Neural cell (in vitro differentiated cells): Measurements from ENCODE around the gene ARID1A. TPM values are rescaled to one million over a fixed set of nuclear protein-coding genes. Genes with fewer than 3 reads are reported as not detected.

Experiments
- H2AFZ ChIP-seq: fragments of 200-600, 300-800 bp; sonication (generic), shearing (Covaris generic); 2 replicates; pipeline ENCODE4 v1.6.0; 2014; ENCODE audit warnings: low read depth, mild to moderate bottlenecking, antibody characterized with exemption, low read length, moderate library complexity
- H3F3A ChIP-seq: fragments of 200-600 bp; shearing (Covaris generic); 2 replicates; pipeline ENCODE4 v1.6.1; 2016; ENCODE audit warnings: mild to moderate bottlenecking, moderate library complexity, mixed read lengths, antibody characterized with exemption, low read length; ENCODE audit not compliant: insufficient read depth, poor library complexity, severe bottlenecking
- H3K27ac ChIP-seq: fragments of 200-600, 300-800 bp; sonication (generic), shearing (Covaris generic); 2 replicates; pipeline ENCODE4 v1.5.1; 2014; ENCODE audit warnings: mild to moderate bottlenecking, low read length, moderate library complexity
- H3K27me3 ChIP-seq: fragments of 300-800, 200-600 bp; sonication (generic), shearing (Covaris generic); 2 replicates; pipeline ENCODE4 v1.6.0; 2014; ENCODE audit warnings: mild to moderate bottlenecking, low read depth, low read length, moderate library complexity; ENCODE audit not compliant: insufficient read depth
- H3K36me3 ChIP-seq: fragments of 300-800, 200-600 bp; sonication (generic), shearing (Covaris generic); 2 replicates; pipeline ENCODE4 v1.5.1; 2014; ENCODE audit warnings: mild to moderate bottlenecking, antibody characterized with exemption, low read length, moderate library complexity; ENCODE audit not compliant: insufficient read depth
- H3K4me2 ChIP-seq: fragments of 300-800, 200-600 bp; sonication (generic), shearing (Covaris generic); 2 replicates; pipeline ENCODE4 v1.6.0; 2014; ENCODE audit warnings: mild to moderate bottlenecking, low read length
- H3K4me3 ChIP-seq: fragments of 300-800, 200-600 bp; sonication (generic), shearing (Covaris generic); 2 replicates; pipeline ENCODE4 v1.5.1; 2014; ENCODE audit warnings: mild to moderate bottlenecking, low read length, moderate library complexity
- H3K79me2 ChIP-seq: fragments of 200-600 bp; shearing (Covaris generic); replicated peaks from 2 replicates; pipeline ENCODE4 v1.6.0; 2014; ENCODE audit warnings: mild to moderate bottlenecking, low read length, moderate library complexity; ENCODE audit not compliant: insufficient read depth
- H3K9ac ChIP-seq: fragments of 300-800, 200-600 bp; sonication (generic), shearing (Covaris generic); 2 replicates; pipeline ENCODE4 v1.6.1; 2016; ENCODE audit warnings: mild to moderate bottlenecking, low read length, mixed read lengths
- H3K9me2 ChIP-seq: fragments of 200-600 bp; shearing (Covaris generic); 2 replicates; pipeline ENCODE4 v1.6.1; 2016; ENCODE audit warnings: mild to moderate bottlenecking, low read length, mixed read lengths; ENCODE audit not compliant: insufficient read depth
- H3K9me3 ChIP-seq: fragments of 200-600, 300-800 bp; sonication (generic), shearing (Covaris generic); 2 replicates; pipeline ENCODE4 v1.6.1; 2016; ENCODE audit warnings: mild to moderate bottlenecking, mixed run types, low read length, moderate library complexity, mixed read lengths
- H4K20me1 ChIP-seq: fragments of 200-600 bp; shearing (Covaris generic); 2 replicates; pipeline ENCODE4 v1.6.1; 2016; ENCODE audit warnings: mild to moderate bottlenecking, mixed run types; ENCODE audit not compliant: insufficient read depth
- CTCF ChIP-seq: fragments of 450-650 bp; IDR thresholded peaks from 2 replicates; pipeline ENCODE4 v1.5.1; 2014; ENCODE audit warnings: antibody characterized with exemption, mild to moderate bottlenecking, moderate library complexity; ENCODE audit not compliant: poor library complexity, severe bottlenecking
- EP300 ChIP-seq: fragments of 450-650 bp; conservative IDR thresholded peaks from 2 replicates; pipeline ENCODE4 v1.6.1; 2014; ENCODE audit warnings: antibody characterized with exemption, mild to moderate bottlenecking, moderate library complexity; ENCODE audit not compliant: poor library complexity, severe bottlenecking
- EZH2 ChIP-seq: fragments of 200-600, 300-800 bp; shearing (Covaris generic), sonication (generic); IDR thresholded peaks from 2 replicates; pipeline ENCODE4 v1.6.1; 2014; ENCODE audit warnings: antibody characterized with exemption, low read length, borderline replicate concordance, mild to moderate bottlenecking; ENCODE audit not compliant: insufficient read depth, poor library complexity, severe bottlenecking
- MXI1 ChIP-seq: fragments of 450-650 bp; conservative IDR thresholded peaks from 2 replicates; pipeline ENCODE4 v1.6.1; 2014; ENCODE audit warnings: antibody characterized with exemption, mild to moderate bottlenecking; ENCODE audit not compliant: poor library complexity, severe bottlenecking
- POLR2AphosphoS5 ChIP-seq: IDR thresholded peaks from 2 replicates; pipeline ENCODE4 v1.6.1; 2012
- RAD21 ChIP-seq: fragments of 450-650 bp; conservative IDR thresholded peaks from 2 replicates; pipeline ENCODE4 v1.6.1; 2014; ENCODE audit warnings: antibody characterized with exemption, mild to moderate bottlenecking, moderate library complexity
- REST ChIP-seq: IDR thresholded peaks from 2 replicates; pipeline ENCODE4 v1.6.1; 2012; ENCODE audit warnings: borderline replicate concordance
- SMC3 ChIP-seq: fragments of 450-650 bp; conservative IDR thresholded peaks from 2 replicates; pipeline ENCODE4 v1.6.1; 2014; ENCODE audit warnings: antibody characterized with exemption, mild to moderate bottlenecking, moderate library complexity; ENCODE audit not compliant: poor library complexity
- TAF1 ChIP-seq: IDR thresholded peaks from 2 replicates; pipeline ENCODE4 v1.6.1; 2012; ENCODE audit warnings: low read depth
- polyA plus RNA-seq: library from polyadenylated mRNA; depleted of rRNA; stranded (reverse); fragments of >200 nt; gene quantifications from 2 replicates; pipeline ENCODE4 v1.2.3, GENCODE V29; 2014

The ARID1A gene
- polyA plus RNA-seq, 1 donor from 2014 or later = 13.2 TPM

GRCh38 chr1:26828411-26828991 is 132.7 kb downstream of the ARID1A start:
- H3F3A ChIP-seq = no peaks in the 10 kb centered on the region
- no peaks in the 10 kb centered on the region for H3K9me2 ChIP-seq
- H3K4me2 ChIP-seq = no peak overlapping the region
- H3K27ac ChIP-seq = no peak overlapping the region
- H3K36me3 ChIP-seq = no peaks in the 10 kb centered on the region
- peaks cover 32% of the 10 kb centered on the region for H3K79me2 ChIP-seq
- peak overlapping the region; percentile 39 for H3K4me3 ChIP-seq
- H4K20me1 ChIP-seq = no peaks in the 10 kb centered on the region
- TF ChIP-seq CTCF (no peak), REST (no peak), TAF1 (no peak)
- no peak overlapping the region for H2AFZ ChIP-seq
- no peak overlapping the region for H3K9ac ChIP-seq
- no peaks in the 10 kb centered on the region for H3K27me3 ChIP-seq
- no peaks in the 10 kb centered on the region for H3K9me3 ChIP-seq

- Histone ChIP-seq H3K27ac (no peak overlapping the region), H3K9me2 (no peaks in the 10 kb centered on the region), H3K9ac (no peak overlapping the region), H3K4me2 (no peak overlapping the region), H3K4me3 (peak overlapping the region; percentile 39), H3K9me3 (no peaks in the 10 kb centered on the region), H3K79me2 (peaks cover 32% of the 10 kb centered on the region), H2AFZ (no peak overlapping the region), H3K36me3 (no peaks in the 10 kb centered on the region), H4K20me1 (no peaks in the 10 kb centered on the region), H3F3A (no peaks in the 10 kb centered on the region), H3K27me3 (no peaks in the 10 kb centered on the region)
- no peak for TF ChIP-seq REST
- no peak for TF ChIP-seq RAD21
- TF ChIP-seq EP300 = no peak
- no peak for TF ChIP-seq EZH2
- TF ChIP-seq CTCF = no peak
- no peak for TF ChIP-seq POLR2AphosphoS5
- TF ChIP-seq SMC3 = no peak
- no peak for TF ChIP-seq TAF1
- no peak for TF ChIP-seq MXI1
Observed at GRCh38 chr1:26829184-26829911, 133.5 kb downstream of the ARID1A start.
